Adrenal gland (tissue), 12 donors: Measurements from ENCODE around the gene ADARB2. TPM values are rescaled to one million over a fixed set of nuclear protein-coding genes. Genes with fewer than 3 reads are reported as not detected.

Source experiments
- DNase-seq, 7 donors: peaks; one replicate each; pipeline ENCODE4 v3.0.0-alpha.2; 2019 to 2020
- H3K27ac ChIP-seq, 5 donors: fragments of 200-600 bp; sonication (generic) in 4 of 5; 1 replicate in 3 of 5; 2 replicates in 2 of 5; pipeline versions ENCODE4 v1.5.1 to v1.8.0; 2016 to 2020; ENCODE audit warnings: mild to moderate bottlenecking in 1 of 5
- H3K27me3 ChIP-seq: fragments of 200-600 bp; 2 replicates; pipeline ENCODE4 v1.8.0; 2021
- H3K36me3 ChIP-seq, 2 donors: fragments of 200-600 bp; replicated peaks in 1 of 2; 1 replicate in 1 of 2; 2 replicates in 1 of 2; pipeline versions ENCODE4 v1.5.1 to v1.8.0; 2018 to 2022
- H3K4me1 ChIP-seq, 2 donors: fragments of 200-600 bp; replicated peaks in 1 of 2; 1 replicate in 1 of 2; 2 replicates in 1 of 2; pipeline versions ENCODE4 v1.5.1 to v1.8.0; 2018 to 2021
- H3K4me3 ChIP-seq, 4 donors: fragments of 200-600 bp; sonication (generic) in 3 of 4; one replicate each; pipeline ENCODE4 v1.5.1; 2016 to 2018
- H3K9me3 ChIP-seq, 3 donors: fragments of 200-600 bp; sonication (generic) in 1 of 3; replicated peaks in 1 of 3; 1 replicate in 2 of 3; 2 replicates in 1 of 3; pipeline versions ENCODE4 v1.5.1 to v1.8.0; 2016 to 2021
- POLR2A ChIP-seq, 2 donors: fragments of 450-650 bp; IDR thresholded peaks; one replicate each; pipeline ENCODE4 v1.6.1; 2017; ENCODE audit warnings: antibody characterized with exemption in 2 of 2, mild to moderate bottlenecking in 2 of 2, moderate library complexity in 1 of 2
- WGBS, 4 donors: extraction: QIAGEN DNeasy Blood & Tissue Kit in 2 of 4; methylation state at CpG; one replicate each; pipeline versions ENCODE4 v1.1.5 to v1.1.7; 2013 to 2017; 5-methylcytosine and 5-hydroxymethylcytosine counted together
- intact Hi-C, 2 donors: fragments of 100-400 bp; cut with DNase I; formaldehyde crosslinking; loops; one replicate each; pipeline versions ENCODE4 v1.14.1 to v1.15.0; 2022 to 2023
- polyA plus RNA-seq, 3 donors: library from polyadenylated mRNA; stranded (reverse); fragments of 200-250 nt in 2 of 3; fragments of 350-450 nt in 1 of 3; fragmentation: Illumina TruSeq in 1 of 3; extraction: RNeasy Lipid Tissue Mini Kit (QIAGEN cat#74804) in 1 of 3; gene quantifications; one replicate each; pipeline ENCODE4 v1.2.3, GENCODE V29; 2013 to 2014
- total RNA-seq, 9 donors: library from RNA; depleted of rRNA in 4 of 9; stranded (reverse); fragments of >200 nt in 4 of 9; fragments of 120-200 nt in 1 of 9; fragmentation: NEBNext Ultra II Directional in 1 of 9; extraction: Animal tissue kit (Norgen Biotek cat#: 25700) in 1 of 9; gene quantifications; one replicate each; pipeline versions ENCODE4 v1.1.0 to v1.2.4, GENCODE V29; 2013 to 2023
- TF ChIP-seq, protein P1 (sequence below), 6 experiments: fragments of 450-650 bp in 4 of 6; fragments of 200-600 bp in 2 of 6; sonication (generic) in 1 of 6; IDR thresholded peaks; 1 replicate in 5 of 6; 2 replicates in 1 of 6; pipeline versions ENCODE4 v1.5.1 to v1.8.0; 2016 to 2021; ENCODE audit warnings: antibody characterized with exemption in 6 of 6, mild to moderate bottlenecking in 2 of 6, moderate library complexity in 1 of 6
- donor health status: healthy with polysubstance abuse.
- donor health status: Bipolar disorder and iron deficiency.
- donor health status: DM: yes; HTN: yes; CAD: no.
- donor health status: DM: no; HTN: no; CAD: no.
- donor health status: DM: no; HTN: no; CAD: no.
- donor health status: DM: yes; HTN: yes; CAD: no.

ADARB2 gene
- total and polyA plus RNA-seq, 12 donors = 0.14 to 3.1 (median 0.91) TPM

GRCh38 chr10:1650542-1651269 is 86.6 kb downstream of the ADARB2 start:
- intact Hi-C loops = no loop called here
- no peaks in the 10 kb centered on the region for H3K36me3 ChIP-seq
- no peak overlapping the region for H3K4me3 ChIP-seq
- H3K4me1 ChIP-seq = no peaks in the 10 kb centered on the region
- TF ChIP-seq, protein P1, sequence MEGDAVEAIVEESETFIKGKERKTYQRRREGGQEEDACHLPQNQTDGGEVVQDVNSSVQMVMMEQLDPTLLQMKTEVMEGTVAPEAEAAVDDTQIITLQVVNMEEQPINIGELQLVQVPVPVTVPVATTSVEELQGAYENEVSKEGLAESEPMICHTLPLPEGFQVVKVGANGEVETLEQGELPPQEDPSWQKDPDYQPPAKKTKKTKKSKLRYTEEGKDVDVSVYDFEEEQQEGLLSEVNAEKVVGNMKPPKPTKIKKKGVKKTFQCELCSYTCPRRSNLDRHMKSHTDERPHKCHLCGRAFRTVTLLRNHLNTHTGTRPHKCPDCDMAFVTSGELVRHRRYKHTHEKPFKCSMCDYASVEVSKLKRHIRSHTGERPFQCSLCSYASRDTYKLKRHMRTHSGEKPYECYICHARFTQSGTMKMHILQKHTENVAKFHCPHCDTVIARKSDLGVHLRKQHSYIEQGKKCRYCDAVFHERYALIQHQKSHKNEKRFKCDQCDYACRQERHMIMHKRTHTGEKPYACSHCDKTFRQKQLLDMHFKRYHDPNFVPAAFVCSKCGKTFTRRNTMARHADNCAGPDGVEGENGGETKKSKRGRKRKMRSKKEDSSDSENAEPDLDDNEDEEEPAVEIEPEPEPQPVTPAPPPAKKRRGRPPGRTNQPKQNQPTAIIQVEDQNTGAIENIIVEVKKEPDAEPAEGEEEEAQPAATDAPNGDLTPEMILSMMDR (IDR thresholded peaks at IDR 0.05) = no peak
- TF ChIP-seq POLR2A (IDR thresholded peaks at IDR 0.05) = no peak
- no peaks in the 10 kb centered on the region for H3K27me3 ChIP-seq
- 48 to 73% (median 64%) methylated on average over 17 to 25 of the region's 25 CpGs for WGBS, 4 donors
- H3K27ac ChIP-seq = no peak overlapping the region
- no peaks in the 10 kb centered on the region for H3K9me3 ChIP-seq
- DNase-seq = no peak

DNA sequence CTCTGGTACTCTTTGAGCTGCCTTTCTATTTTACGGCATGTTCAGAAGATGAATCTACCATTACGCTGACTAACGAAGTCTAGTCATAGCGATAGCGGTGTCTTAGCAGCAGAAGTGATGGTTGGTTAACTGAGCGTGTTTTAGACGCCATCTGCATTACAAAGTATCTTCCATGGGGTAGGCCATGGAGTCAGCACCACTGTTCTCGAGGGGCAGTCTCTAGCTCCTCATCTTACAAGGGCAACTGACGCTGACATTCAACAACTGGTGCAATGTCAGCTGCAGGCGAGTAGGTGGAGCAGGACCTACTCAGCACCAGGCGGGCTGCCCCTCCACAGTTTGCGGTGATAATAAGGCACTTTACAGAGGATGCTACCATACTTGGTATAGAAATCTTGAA is 88.7 kb downstream of the ADARB2 start:
- TF ChIP-seq, protein P1 (IDR thresholded peaks at IDR 0.05) = no peak
- TF ChIP-seq POLR2A (IDR thresholded peaks at IDR 0.05) = no peak
- Histone ChIP-seq H3K36me3 (no peaks in the 10 kb centered on the region), H3K9me3 (no peaks in the 10 kb centered on the region), H3K27me3 (no peaks in the 10 kb centered on the region), H3K4me1 (no peaks in the 10 kb centered on the region), H3K4me3 (no peak overlapping the region), H3K27ac (no peak overlapping the region)
- peak in 1 of 7 donors; percentile 10 for DNase-seq
- intact Hi-C loops = no loop called here
- WGBS, 4 donors = 79 to 85% (median 84%) methylated on average over 11 to 12 of the region's 12 CpGs

DNA sequence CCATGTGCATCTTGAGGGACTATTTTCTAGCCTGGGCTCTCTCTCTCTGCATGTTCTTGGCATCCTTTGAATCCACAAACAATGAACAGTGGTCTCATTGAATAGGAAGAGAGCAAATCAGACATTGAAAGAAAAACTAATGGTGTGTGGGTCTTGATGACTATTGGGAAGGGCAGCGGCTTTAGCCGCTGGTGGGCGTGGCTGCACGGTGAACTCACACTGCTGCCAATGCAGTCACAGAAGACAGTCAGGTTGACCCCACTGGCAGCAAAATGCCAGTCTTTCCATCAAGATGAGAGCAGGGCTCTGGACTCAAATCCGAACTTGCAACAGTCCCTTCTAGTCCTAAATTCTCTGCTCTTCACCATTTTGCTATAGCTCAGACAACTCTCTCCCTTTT is 91.0 kb downstream of the ADARB2 start:
- Histone ChIP-seq H3K4me1 (no peaks in the 10 kb centered on the region), H3K27ac (no peak overlapping the region), H3K4me3 (no peak overlapping the region), H3K27me3 (no peaks in the 10 kb centered on the region), H3K9me3 (no peaks in the 10 kb centered on the region), H3K36me3 (no peaks in the 10 kb centered on the region)
- no peak for TF ChIP-seq POLR2A (IDR thresholded peaks at IDR 0.05)
- TF ChIP-seq, protein P1 (IDR thresholded peaks at IDR 0.05) = no peak
- DNase-seq = peak in 1 of 7 donors; percentile 21
- 59 to 69% (median 64%) methylated on average over 5 of the region's 5 CpGs for WGBS, 4 donors
- intact Hi-C loops = no loop called here

DNA sequence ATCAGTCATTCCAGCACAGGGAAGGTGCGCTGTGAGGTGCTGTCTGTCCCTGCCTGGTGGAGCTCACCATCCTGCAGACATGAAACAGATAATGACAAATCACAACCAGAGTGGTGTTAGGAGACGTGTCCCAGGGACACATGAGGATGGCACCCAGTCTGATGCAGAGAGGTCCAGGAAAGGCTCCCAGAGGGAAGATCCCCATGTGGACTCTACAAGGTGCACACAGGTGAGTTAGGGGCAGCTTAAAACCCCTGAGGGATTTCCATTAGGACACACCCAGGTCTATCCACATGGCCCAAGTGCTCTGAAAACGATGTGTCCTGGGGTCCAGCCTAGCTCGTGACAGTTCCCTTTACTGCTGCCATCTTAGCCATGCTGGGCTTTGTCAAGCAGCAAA is 91.4 kb downstream of the ADARB2 start:
- intact Hi-C loops = no loop called here
- no peaks in the 10 kb centered on the region for H3K27me3 ChIP-seq
- H3K4me3 ChIP-seq = no peak overlapping the region
- WGBS, 4 donors = 34 to 56% (median 54%) methylated on average over 4 of the region's 4 CpGs
- H3K36me3 ChIP-seq = no peaks in the 10 kb centered on the region
- no peaks in the 10 kb centered on the region for H3K9me3 ChIP-seq
- DNase-seq = no peak
- H3K27ac ChIP-seq = no peak overlapping the region
- no peaks in the 10 kb centered on the region for H3K4me1 ChIP-seq
- TF ChIP-seq, protein P1 (IDR thresholded peaks at IDR 0.05) = no peak
- TF ChIP-seq POLR2A (IDR thresholded peaks at IDR 0.05) = no peak
